PC-9 (cell line): ENCODE data around the gene FAM168A. TPM values are rescaled to one million over a fixed set of nuclear protein-coding genes. Genes with fewer than 3 reads are reported as not detected.
A peak's percentile ranks its signal among the peaks of the same experiment; 100 is the strongest.

Experiments used
- BruUV-seq: library from RNA; stranded (reverse); fragments of 400-500 nt; replicated peaks from 2 replicates; lab custom pipeline; 2021; lab: Mats Ljungman, UMichigan
- CTCF ChIA-PET: fragments of 300-600 bp; sonication (Branson Sonifier 250); formaldehyde crosslinking; loops from one replicate; lab custom pipeline; 2022; ENCODE audit warnings: antibody characterized with exemption; lab: Charles Lee
- POLR2A ChIA-PET: fragments of 300-600 bp; sonication (Branson Sonifier 250); formaldehyde crosslinking; loops from one replicate; lab custom pipeline; 2022; ENCODE audit warnings: antibody characterized with exemption; ENCODE audit not compliant: unreplicated experiment; lab: Charles Lee
- DNase-seq, 2 experiments: peaks; one replicate each; pipeline versions ENCODE4 v3.0.0 to v3.0.0-alpha.2; 2015 to 2022; ENCODE audit warnings: mixed read lengths in 1 of 2
- H2AFZ ChIP-seq: fragments of 200-600 bp; sonication (generic); 2 replicates; pipeline ENCODE4 v1.8.1; 2017; ENCODE audit warnings: antibody characterized with exemption
- H3F3A ChIP-seq: fragments of 200-600 bp; sonication (generic); 2 replicates; pipeline ENCODE4 v1.8.1; 2017; ENCODE audit warnings: antibody characterized with exemption, mild to moderate bottlenecking, low read depth; ENCODE audit not compliant: insufficient read depth
- H3K27ac ChIP-seq: fragments of 200-600 bp; sonication (generic); 2 replicates; pipeline ENCODE4 v1.6.1; 2016; ENCODE audit warnings: mixed run types
- H3K27me3 ChIP-seq: fragments of 200-600 bp; sonication (generic); 2 replicates; pipeline ENCODE4 v1.6.1; 2016; ENCODE audit warnings: low read depth, mixed run types; ENCODE audit not compliant: insufficient read depth
- H3K36me3 ChIP-seq: fragments of 200-600 bp; sonication (generic); 2 replicates; pipeline ENCODE4 v1.6.1; 2016; ENCODE audit warnings: low read depth, mixed run types
- H3K4me1 ChIP-seq: fragments of 200-600 bp; sonication (generic); replicated peaks from 2 replicates; pipeline ENCODE4 v1.6.1; 2016; ENCODE audit warnings: mixed run types; ENCODE audit not compliant: insufficient read depth
- H3K4me2 ChIP-seq: fragments of 200-600 bp; sonication (generic); 2 replicates; pipeline ENCODE4 v1.6.1; 2017; ENCODE audit warnings: mixed run types
- H3K4me3 ChIP-seq: fragments of 200-600 bp; sonication (generic); 2 replicates; pipeline ENCODE4 v1.6.1; 2016; ENCODE audit warnings: mixed run types
- H3K79me2 ChIP-seq: fragments of 200-600 bp; sonication (generic); 2 replicates; pipeline ENCODE4 v1.6.1; 2017; ENCODE audit warnings: low read depth, mixed run types
- H3K9me2 ChIP-seq: fragments of 200-600 bp; sonication (generic); 2 replicates; pipeline ENCODE4 v1.8.1; 2017; ENCODE audit warnings: mild to moderate bottlenecking; ENCODE audit not compliant: insufficient read depth
- H3K9me3 ChIP-seq: fragments of 200-600 bp; sonication (generic); 2 replicates; pipeline ENCODE4 v1.8.1; 2016; ENCODE audit warnings: low read depth; ENCODE audit not compliant: insufficient read depth
- H4K20me1 ChIP-seq: fragments of 200-600 bp; sonication (generic); 2 replicates; pipeline ENCODE4 v1.8.1; 2017; ENCODE audit not compliant: insufficient read depth
- CTCF ChIP-seq: fragments of 200-600 bp; sonication (generic); conservative IDR thresholded peaks from 2 replicates; pipeline ENCODE4 v1.6.1; 2017; ENCODE audit warnings: mixed run types, antibody characterized with exemption, mild to moderate bottlenecking, moderate library complexity
- EZH2 ChIP-seq: fragments of 200-600 bp; sonication (generic); IDR thresholded peaks from 2 replicates; pipeline ENCODE4 v1.8.0; 2017; ENCODE audit warnings: antibody characterized with exemption, low read depth
- intact Hi-C: fragments of 100-400 bp; cut with micrococcal nuclease; formaldehyde crosslinking; loops from one replicate; pipeline ENCODE4 v1.10.0; 2022; ENCODE audit not compliant: unreplicated experiment
- total RNA-seq: library from RNA; stranded (reverse); gene quantifications from 2 replicates; pipeline ENCODE4 v1.2.3, GENCODE V29; 2021

FAM168A gene
- total RNA-seq, 1 experiment from 2014 or later, result 51.2 TPM

- CTCF ChIA-PET, result no interaction called here
- no TSS peak for BruUV-seq
- no peaks in the 10 kb centered on the region for H4K20me1 ChIP-seq
- no peak overlapping the region for H3K27ac ChIP-seq
- H3K4me1 ChIP-seq, result no peaks in the 10 kb centered on the region
- H3K36me3 ChIP-seq, result no peaks in the 10 kb centered on the region
- H3K79me2 ChIP-seq, result no peaks in the 10 kb centered on the region
- no peak overlapping the region for H3K4me2 ChIP-seq
- DNase-seq, result peak in 1 of 2 experiments; percentile 16
- no peak overlapping the region for H2AFZ ChIP-seq
- POLR2A ChIA-PET, result interaction anchor here (0.7 kb wide), 1 partner anchor 71 kb away, joined by 6 read pairs; no protein-coding TSS in a partner anchor
- H3K9me2 ChIP-seq, result no peaks in the 10 kb centered on the region
- intact Hi-C loops, result no loop called here
- no peak overlapping the region for H3K4me3 ChIP-seq
- H3K27me3 ChIP-seq, result no peaks in the 10 kb centered on the region
- no peaks in the 10 kb centered on the region for H3F3A ChIP-seq
- no peaks in the 10 kb centered on the region for H3K9me3 ChIP-seq
- TF ChIP-seq EZH2 (no peak), CTCF (no peak)
Measured at GRCh38 chr11:73586791-73587190, 11.1 kb downstream of the FAM168A start.

- H3K9me2 ChIP-seq, result no peaks in the 10 kb centered on the region
- H3K36me3 ChIP-seq, result no peaks in the 10 kb centered on the region
- no peaks in the 10 kb centered on the region for H3K4me1 ChIP-seq
- no peaks in the 10 kb centered on the region for H3K27me3 ChIP-seq
- H4K20me1 ChIP-seq, result no peaks in the 10 kb centered on the region
- DNase-seq, result peak in 1 of 2 experiments; percentile 28
- H3K79me2 ChIP-seq, result no peaks in the 10 kb centered on the region
- intact Hi-C loops, result no loop called here
- POLR2A ChIA-PET, result interaction anchor here (0.7 kb wide), 1 partner anchor 11 kb away, joined by 21 read pairs; no protein-coding TSS in a partner anchor
- CTCF ChIA-PET, result no interaction called here
- BruUV-seq, result no TSS peak
- H3F3A ChIP-seq, result no peaks in the 10 kb centered on the region
- no peak overlapping the region for H2AFZ ChIP-seq
- H3K9me3 ChIP-seq, result no peaks in the 10 kb centered on the region
- no peak overlapping the region for H3K4me3 ChIP-seq
- H3K4me2 ChIP-seq, result no peak overlapping the region
- no peak overlapping the region for H3K27ac ChIP-seq
- TF ChIP-seq CTCF (no peak), EZH2 (no peak)
Measured at GRCh38 chr11:73585834-73586575, 11.9 kb downstream of the FAM168A start.

- no peak for DNase-seq
- Histone ChIP-seq H3F3A (no peaks in the 10 kb centered on the region), H3K9me3 (no peaks in the 10 kb centered on the region), H3K4me1 (no peaks in the 10 kb centered on the region), H3K4me2 (no peak overlapping the region), H3K27me3 (no peaks in the 10 kb centered on the region), H3K36me3 (no peaks in the 10 kb centered on the region), H2AFZ (no peak overlapping the region), H3K79me2 (no peaks in the 10 kb centered on the region), H3K9me2 (no peaks in the 10 kb centered on the region), H3K27ac (no peak overlapping the region), H4K20me1 (no peaks in the 10 kb centered on the region), H3K4me3 (no peak overlapping the region)
- intact Hi-C loops, result no loop called here
- TF ChIP-seq EZH2 (no peak), CTCF (no peak)
- BruUV-seq, result no TSS peak
- ChIA-PET POLR2A (no interaction called here), CTCF (interaction anchor here (0.5 kb wide), 1 partner anchor 648 kb away, joined by 7 read pairs; no protein-coding TSS in a partner anchor)
Measured at GRCh38 chr11:73584831-73585230, 13.1 kb downstream of the FAM168A start.
